Fibroblast of skin of abdomen (primary cell): ENCODE results near the gene KCNA2.

ENCODE experiments used
- DNase-seq: peaks from one replicate; pipeline ENCODE4 v3.0.0-alpha.2; 2013

The KCNA2 gene

GRCh38 chr1:110601332-110601731, 4.8 kb downstream of the KCNA2 start:
- DNase-seq = no peak

- DNase-seq = no peak
These were observed 5.4 kb downstream of the KCNA2 start for GRCh38 chr1:110600716-110601115.

GRCh38 chr1:110597966-110598365, 8.2 kb downstream of the KCNA2 start:
- no peak for DNase-seq

- no peak for DNase-seq
These were observed 9.8 kb downstream of the KCNA2 start for GRCh38 chr1:110596312-110596711.

- no peak for DNase-seq
These were observed 10.8 kb downstream of the KCNA2 start for GRCh38 chr1:110595353-110595710.

GRCh38 chr1:110594456-110595352, 11.5 kb downstream of the KCNA2 start:
- no peak for DNase-seq

GRCh38 chr1:110593902-110594301, 12.3 kb downstream of the KCNA2 start:
- no peak for DNase-seq

- no peak for DNase-seq
These were observed 14.2 kb downstream of the KCNA2 start for GRCh38 chr1:110591956-110592355.

- DNase-seq = no peak
These were observed 17.2 kb downstream of the KCNA2 start for GRCh38 chr1:110588991-110589390.

GRCh38 chr1:110588486-110588885, 17.7 kb downstream of the KCNA2 start:
- DNase-seq = no peak

DNA sequence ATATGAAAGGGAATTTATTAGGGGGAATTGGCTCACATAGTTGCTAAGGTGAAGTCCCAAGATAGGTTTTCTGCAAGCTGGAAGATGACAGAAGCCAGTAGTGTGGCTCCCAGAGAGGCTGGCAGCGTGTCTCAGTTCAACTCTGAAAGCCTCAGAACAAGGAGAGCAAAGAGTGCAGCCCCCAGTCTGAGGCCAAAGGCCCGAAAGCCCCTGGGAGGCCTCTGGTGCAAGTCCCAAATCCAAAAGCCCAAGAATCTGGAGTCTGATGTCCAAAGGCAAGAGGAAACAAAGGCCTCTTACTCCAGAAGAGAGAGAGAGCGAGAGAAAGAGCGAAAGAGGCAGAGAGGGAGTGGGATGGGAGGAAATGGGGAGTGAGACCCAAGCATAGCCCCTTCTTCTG, 18.3 kb downstream of the KCNA2 start:
- DNase-seq = no peak

GRCh38 chr1:110585481-110585880, 20.7 kb downstream of the KCNA2 start:
- DNase-seq = no peak

DNA sequence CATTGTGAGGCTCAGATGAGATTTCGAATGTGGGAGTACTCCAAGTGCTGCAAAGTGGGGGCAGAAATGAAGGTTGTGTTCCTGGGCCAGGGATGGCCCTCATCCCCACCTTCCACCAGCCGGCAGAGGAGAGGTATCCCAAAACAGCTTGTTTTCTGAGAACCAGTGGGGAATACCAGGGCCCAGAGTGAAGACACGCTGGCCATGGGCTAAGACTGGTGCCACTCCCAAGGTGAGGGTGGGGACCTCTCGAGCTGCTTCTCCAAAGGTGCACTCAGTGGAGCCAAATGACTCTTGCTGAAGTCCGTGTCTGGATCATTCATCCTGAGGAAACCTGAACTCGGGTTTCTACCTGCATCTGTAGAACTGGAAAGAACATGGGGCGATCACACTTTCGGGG, 22.1 kb downstream of the KCNA2 start:
- DNase-seq = no peak

DNA sequence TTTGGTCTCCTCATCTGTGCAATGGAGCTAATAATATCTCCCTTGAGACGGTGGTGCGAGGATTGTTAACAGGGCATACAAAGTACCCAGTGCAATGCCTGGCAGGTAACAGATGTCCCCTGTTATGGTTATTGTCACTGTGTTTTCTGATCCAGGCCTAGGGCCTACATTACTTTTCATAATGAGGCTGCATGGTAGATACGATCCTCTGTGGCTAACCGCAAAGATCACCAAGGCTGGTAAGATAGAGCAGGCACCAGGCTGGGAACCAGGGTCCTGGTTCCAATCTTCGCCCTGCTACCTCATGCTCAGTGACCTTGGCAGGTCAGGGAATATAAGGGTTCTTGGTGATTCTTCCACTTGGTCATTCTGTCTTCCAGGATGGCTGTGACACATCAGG, 22.7 kb downstream of the KCNA2 start:
- no peak for DNase-seq

- no peak for DNase-seq
These were observed 23.8 kb downstream of the KCNA2 start for GRCh38 chr1:110582378-110582777.

- no peak for DNase-seq
These were observed 24.4 kb downstream of the KCNA2 start for GRCh38 chr1:110581682-110582145.

DNA sequence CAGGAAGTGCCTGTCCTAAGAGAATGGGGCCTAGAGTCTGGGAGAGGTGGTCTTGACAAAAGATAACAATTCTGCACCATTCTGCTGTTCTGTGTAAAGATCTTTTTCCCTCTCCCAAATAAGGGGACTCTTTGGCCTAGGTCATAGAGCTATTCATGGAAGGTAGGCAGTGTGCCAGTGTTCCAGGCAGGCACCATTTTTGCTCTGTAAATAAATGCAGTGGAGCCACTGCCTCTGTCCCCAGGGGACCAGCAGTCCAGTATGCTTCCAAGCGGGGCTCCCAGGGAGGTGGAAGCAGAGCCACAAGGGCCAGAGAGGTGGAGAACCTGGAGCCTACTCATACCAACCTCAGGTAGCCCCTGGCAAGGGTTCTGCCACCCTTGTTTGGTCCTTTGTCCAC, 25.9 kb downstream of the KCNA2 start:
- no peak for DNase-seq

- DNase-seq = no peak
These were observed 26.7 kb downstream of the KCNA2 start for GRCh38 chr1:110579460-110579859.

DNA sequence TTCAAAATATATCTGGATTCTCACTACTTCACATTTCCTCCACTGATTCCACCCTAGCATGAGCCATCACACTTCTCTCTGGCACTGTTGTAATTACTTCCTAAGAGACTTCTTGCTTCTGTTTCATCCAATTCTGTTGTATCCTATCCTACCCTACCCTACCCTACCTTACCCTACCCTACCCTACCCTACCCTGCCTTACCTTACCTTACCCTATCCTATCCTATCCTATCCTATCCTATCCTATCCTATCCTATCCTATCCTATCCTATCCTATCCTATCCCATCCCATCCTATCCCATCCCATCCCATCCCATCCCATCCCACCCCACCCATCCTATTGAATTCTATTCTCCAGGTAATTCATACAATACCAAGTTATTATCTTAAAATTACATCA, 29.7 kb downstream of the KCNA2 start:
- no peak for DNase-seq

GRCh38 chr1:110573314-110573713, 32.8 kb downstream of the KCNA2 start:
- DNase-seq = no peak

- no peak for DNase-seq
These were observed 33.4 kb downstream of the KCNA2 start for GRCh38 chr1:110572751-110573150.

- no peak for DNase-seq
These were observed 35.3 kb downstream of the KCNA2 start for GRCh38 chr1:110570901-110571300.

DNA sequence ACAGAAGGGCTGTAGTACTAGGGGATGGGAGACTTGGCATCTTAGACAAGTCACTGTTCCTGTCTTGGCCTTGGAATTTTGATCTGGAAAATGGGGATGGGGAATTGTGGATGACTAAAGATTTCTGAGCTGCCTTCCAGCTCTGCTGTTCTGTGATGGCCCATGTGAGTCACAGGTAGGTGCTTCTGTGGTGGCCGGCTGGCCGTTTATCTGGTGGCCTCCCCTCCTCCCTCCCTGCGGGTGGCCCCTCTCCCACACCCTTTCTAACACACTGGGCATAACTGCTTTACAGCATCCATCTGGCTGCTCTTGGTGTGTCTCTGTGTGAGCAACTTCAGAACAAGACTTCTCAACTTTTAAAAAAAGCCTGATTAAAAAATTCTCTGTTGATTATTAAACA, 35.9 kb downstream of the KCNA2 start:
- no peak for DNase-seq

GRCh38 chr1:110566836-110567235, 39.3 kb downstream of the KCNA2 start:
- DNase-seq = no peak

- no peak for DNase-seq
These were observed 40.6 kb downstream of the KCNA2 start for GRCh38 chr1:110565565-110565964.
